ENCODE measurements around the gene MSI2. TPM values are rescaled to one million over a fixed set of nuclear protein-coding genes. Genes with fewer than 3 reads are reported as not detected.

The MSI2 gene
- total RNA-seq, 1 donor from 2014 or later: 26.6 TPM

DNA sequence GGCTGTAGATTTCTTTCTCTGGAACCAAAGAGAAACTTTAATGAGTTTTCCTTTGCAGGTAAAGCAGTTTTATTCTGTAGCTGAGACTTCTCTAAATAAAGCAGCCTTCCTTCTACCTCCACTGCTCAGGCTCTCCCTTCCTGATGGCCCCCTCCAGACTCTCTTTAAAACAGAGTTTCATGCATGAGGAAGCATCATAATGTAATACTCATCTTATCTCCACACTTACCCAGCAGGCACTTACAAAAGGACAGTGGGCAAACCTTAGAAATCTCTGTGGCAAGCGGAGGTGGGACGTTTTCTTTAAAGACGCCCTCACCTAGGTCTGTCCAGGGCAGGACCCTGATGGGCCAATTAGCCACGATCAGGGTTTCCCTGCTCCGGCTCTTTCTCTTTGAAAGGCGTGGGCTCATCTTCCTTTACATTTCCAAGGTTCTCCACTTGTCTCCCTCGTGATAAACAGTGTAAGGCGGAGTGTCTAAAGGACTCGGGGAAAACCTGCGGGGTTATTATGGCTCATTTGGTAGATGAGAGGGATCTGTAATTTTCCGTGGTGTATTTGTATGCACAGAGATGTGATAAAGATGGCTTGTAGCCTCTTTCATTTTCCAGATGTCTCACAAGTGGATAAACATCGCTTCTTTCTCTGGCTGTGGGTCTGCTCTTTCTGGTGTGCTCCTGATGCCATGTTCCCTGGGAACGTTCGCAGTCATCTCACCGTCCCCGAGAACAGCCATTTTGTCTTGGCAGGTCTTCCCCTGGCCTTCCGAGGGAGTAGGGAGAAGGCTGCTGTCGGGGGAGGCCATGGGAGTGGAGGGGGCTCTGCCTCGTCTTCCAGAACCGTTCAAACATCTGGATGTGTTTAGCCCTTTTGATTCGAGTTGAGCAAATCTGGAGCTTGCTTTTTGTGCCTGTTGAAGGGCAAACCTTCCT is 249.8 kb downstream of the MSI2 start:
- DNase-seq (ENCODE audit: low read depth): no peak
- no peak overlapping the region for H3K4me3 ChIP-seq (ENCODE audit: low read depth, low read length)
- TF ChIP-seq, protein P1, sequence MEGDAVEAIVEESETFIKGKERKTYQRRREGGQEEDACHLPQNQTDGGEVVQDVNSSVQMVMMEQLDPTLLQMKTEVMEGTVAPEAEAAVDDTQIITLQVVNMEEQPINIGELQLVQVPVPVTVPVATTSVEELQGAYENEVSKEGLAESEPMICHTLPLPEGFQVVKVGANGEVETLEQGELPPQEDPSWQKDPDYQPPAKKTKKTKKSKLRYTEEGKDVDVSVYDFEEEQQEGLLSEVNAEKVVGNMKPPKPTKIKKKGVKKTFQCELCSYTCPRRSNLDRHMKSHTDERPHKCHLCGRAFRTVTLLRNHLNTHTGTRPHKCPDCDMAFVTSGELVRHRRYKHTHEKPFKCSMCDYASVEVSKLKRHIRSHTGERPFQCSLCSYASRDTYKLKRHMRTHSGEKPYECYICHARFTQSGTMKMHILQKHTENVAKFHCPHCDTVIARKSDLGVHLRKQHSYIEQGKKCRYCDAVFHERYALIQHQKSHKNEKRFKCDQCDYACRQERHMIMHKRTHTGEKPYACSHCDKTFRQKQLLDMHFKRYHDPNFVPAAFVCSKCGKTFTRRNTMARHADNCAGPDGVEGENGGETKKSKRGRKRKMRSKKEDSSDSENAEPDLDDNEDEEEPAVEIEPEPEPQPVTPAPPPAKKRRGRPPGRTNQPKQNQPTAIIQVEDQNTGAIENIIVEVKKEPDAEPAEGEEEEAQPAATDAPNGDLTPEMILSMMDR (conservative IDR thresholded peaks at IDR 0.05; ENCODE audit: low read depth, low read length): no peak

DNA sequence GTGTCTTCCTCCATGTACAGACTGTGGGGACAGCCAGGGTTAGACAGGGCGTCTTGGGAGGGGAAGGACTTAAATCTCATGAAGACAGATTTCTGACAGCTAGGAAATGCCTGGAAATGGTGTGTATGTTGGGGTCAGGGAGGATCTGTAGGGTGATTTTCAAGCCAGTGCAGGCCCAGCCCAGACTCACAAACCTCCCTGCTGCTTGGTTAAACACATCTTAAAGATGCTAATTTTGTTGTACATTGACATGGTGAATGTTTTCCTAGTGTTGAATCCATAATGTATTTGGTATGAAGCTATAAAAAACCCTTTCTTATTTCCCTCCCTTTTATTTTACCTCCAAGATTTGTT is 250.4 kb downstream of the MSI2 start:
- no peak overlapping the region for H3K4me3 ChIP-seq (ENCODE audit: low read depth, low read length)
- no peak for DNase-seq (ENCODE audit: low read depth)
- TF ChIP-seq, protein P1 (conservative IDR thresholded peaks at IDR 0.05; ENCODE audit: low read depth, low read length): no peak

GRCh38 chr17:57507828-57508227 is 251.5 kb downstream of the MSI2 start:
- DNase-seq (ENCODE audit: low read depth): no peak
- TF ChIP-seq, protein P1 (conservative IDR thresholded peaks at IDR 0.05; ENCODE audit: low read depth, low read length): no peak
- H3K4me3 ChIP-seq (ENCODE audit: low read depth, low read length): no peak overlapping the region

- TF ChIP-seq, protein P1 (conservative IDR thresholded peaks at IDR 0.05; ENCODE audit: low read depth, low read length): no peak
- no peak overlapping the region for H3K4me3 ChIP-seq (ENCODE audit: low read depth, low read length)
- DNase-seq (ENCODE audit: low read depth): no peak
These were observed 252.3 kb downstream of the MSI2 start for GRCh38 chr17:57508671-57509070.

GRCh38 chr17:57511475-57512123 is 255.3 kb downstream of the MSI2 start:
- TF ChIP-seq, protein P1 (conservative IDR thresholded peaks at IDR 0.05; ENCODE audit: low read depth, low read length): no peak
- no peak overlapping the region for H3K4me3 ChIP-seq (ENCODE audit: low read depth, low read length)
- DNase-seq (ENCODE audit: low read depth): no peak

DNA sequence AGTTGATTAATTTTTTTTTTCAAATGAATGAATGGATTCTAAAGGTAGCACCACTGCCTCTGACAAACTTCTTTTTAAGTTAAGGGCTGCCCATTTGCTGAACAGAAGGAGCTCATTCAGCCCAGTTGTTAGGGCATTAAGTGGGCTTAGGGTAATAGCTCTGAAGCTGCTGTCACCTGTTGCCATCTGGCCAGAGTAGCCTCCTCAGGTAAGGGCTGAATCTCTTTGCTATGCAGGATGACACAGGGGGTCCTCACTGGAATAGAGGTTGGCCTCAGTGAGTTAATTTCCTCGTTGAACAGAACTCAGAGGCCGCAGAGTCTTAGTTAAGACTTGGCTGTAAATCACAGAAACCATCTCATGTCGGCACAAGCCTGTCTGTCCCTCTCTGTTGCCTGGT is 255.9 kb downstream of the MSI2 start:
- TF ChIP-seq, protein P1 (conservative IDR thresholded peaks at IDR 0.05; ENCODE audit: low read depth, low read length): no peak
- no peak for DNase-seq (ENCODE audit: low read depth)
- no peak overlapping the region for H3K4me3 ChIP-seq (ENCODE audit: low read depth, low read length)
